ENCODE results near the gene METRN.

METRN gene

GRCh38 chr16:712740-713250, 2.1 kb upstream of the METRN start:
- peak; percentile 87 for DNase-seq (ENCODE audit: low spot score)
- H3K27ac ChIP-seq = peak overlapping the region; percentile 95
- TF ChIP-seq, protein P1, sequence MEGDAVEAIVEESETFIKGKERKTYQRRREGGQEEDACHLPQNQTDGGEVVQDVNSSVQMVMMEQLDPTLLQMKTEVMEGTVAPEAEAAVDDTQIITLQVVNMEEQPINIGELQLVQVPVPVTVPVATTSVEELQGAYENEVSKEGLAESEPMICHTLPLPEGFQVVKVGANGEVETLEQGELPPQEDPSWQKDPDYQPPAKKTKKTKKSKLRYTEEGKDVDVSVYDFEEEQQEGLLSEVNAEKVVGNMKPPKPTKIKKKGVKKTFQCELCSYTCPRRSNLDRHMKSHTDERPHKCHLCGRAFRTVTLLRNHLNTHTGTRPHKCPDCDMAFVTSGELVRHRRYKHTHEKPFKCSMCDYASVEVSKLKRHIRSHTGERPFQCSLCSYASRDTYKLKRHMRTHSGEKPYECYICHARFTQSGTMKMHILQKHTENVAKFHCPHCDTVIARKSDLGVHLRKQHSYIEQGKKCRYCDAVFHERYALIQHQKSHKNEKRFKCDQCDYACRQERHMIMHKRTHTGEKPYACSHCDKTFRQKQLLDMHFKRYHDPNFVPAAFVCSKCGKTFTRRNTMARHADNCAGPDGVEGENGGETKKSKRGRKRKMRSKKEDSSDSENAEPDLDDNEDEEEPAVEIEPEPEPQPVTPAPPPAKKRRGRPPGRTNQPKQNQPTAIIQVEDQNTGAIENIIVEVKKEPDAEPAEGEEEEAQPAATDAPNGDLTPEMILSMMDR (conservative IDR thresholded peaks at IDR 0.05; ENCODE audit: low read depth) = peak; percentile 61
- CTCF ChIA-PET = interaction anchor here (0.8 to 1.8 kb wide), 5 partner anchors 10 to 98 kb away, joined by 3 to 11 read pairs (median 5); partner anchors contain the start of gene CIAO3
- POLR2A ChIA-PET (ENCODE audit: low non-redundant PET) = interaction anchor here (0.8 to 1.7 kb wide), 2 partner anchors 8 to 10 kb away, joined by 3 to 5 read pairs; partner anchors contain the start of gene ANTKMT

GRCh38 chr16:714079-714478, 839 bp upstream of the METRN start:
- DNase-seq (ENCODE audit: low spot score) = no peak
- H3K27ac ChIP-seq = peak overlapping the region; percentile 95
- ChIA-PET CTCF (interaction anchor here (1.2 kb wide), 1 partner anchor 71 kb away, joined by 5 read pairs; no protein-coding TSS in a partner anchor), POLR2A (ENCODE audit: low non-redundant PET) (interaction anchor here (1.7 kb wide), 1 partner anchor 11 kb away, joined by 5 read pairs; no protein-coding TSS in a partner anchor)
- TF ChIP-seq, protein P1 (conservative IDR thresholded peaks at IDR 0.05; ENCODE audit: low read depth) = no peak

DNA sequence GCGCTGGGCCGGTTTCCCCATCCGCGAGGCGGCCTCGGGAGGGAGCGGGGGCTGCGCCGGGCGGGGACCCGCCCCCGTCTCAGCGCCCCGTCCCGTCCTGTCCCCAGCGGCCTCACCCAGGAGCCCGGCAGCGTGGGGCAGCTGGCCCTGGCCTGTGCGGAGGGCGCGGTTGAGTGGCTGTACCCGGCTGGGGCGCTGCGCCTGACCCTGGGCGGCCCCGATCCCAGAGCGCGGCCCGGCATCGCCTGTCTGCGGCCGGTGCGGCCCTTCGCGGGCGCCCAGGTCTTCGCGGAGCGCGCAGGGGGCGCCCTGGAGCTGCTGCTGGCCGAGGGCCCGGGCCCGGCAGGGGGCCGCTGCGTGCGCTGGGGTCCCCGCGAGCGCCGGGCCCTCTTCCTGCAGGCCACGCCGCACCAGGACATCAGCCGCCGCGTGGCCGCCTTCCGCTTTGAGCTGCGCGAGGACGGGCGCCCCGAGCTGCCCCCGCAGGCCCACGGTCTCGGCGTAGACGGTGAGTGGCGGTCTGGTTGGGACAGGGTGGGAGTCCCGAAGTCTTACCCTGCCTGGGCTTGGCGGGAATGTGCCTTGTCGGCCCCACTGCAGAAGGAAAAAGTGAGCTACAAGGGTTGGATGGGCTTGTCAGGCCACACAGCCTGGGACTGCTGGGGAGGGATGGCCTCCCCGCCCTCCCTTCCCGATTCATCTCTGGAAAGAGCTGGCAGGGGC, 720 bp downstream of the METRN start:
- ChIA-PET CTCF (interaction anchor here (0.6 to 1.4 kb wide), 7 partner anchors 14 to 361 kb away, joined by 3 to 4 read pairs (median 3); partner anchors contain the start of gene JMJD8), POLR2A (ENCODE audit: low non-redundant PET) (interaction anchor here (0.6 to 0.8 kb wide), 2 partner anchors 9 to 73 kb away, joined by 6 to 7 read pairs; partner anchors contain the start of gene CHTF18)

DNA sequence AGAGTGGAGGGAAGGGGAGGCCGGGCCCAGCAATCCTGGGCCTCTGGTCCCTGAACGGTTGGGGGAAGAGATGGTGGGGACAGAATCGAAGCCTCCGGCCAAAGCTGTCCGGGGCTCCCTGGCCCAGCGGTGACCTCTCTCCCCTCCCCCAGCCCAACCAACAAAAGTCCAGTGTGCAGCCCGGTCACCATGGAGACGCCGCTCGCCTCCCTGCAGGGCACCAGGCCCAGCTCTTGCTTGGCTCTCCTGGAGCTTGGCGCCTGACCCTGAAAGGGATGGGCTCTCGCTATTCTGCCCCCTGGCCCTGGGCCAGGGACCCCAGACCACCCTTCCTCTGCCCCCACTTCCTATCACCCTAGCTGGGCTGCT, 1.3 kb downstream of the METRN start:
- TF ChIP-seq, protein P1 (conservative IDR thresholded peaks at IDR 0.05; ENCODE audit: low read depth) = no peak
- no peak for DNase-seq (ENCODE audit: low spot score)
- peak overlapping the region; percentile 95 for H3K27ac ChIP-seq
- CTCF ChIA-PET = interaction anchor here (0.6 to 1.4 kb wide), 7 partner anchors 14 to 360 kb away, joined by 3 to 4 read pairs (median 3); partner anchors contain the start of gene JMJD8
- POLR2A ChIA-PET (ENCODE audit: low non-redundant PET) = interaction anchor here (0.8 kb wide), 1 partner anchor 72 kb away, joined by 7 read pairs; the partner anchor contains the start of gene CHTF18

More for the DNA sequence above, 720 bp downstream of the METRN start:
- no peak for DNase-seq (ENCODE audit: low spot score)
- H3K27ac ChIP-seq = peak overlapping the region; percentile 95
- TF ChIP-seq, protein P1 (conservative IDR thresholded peaks at IDR 0.05; ENCODE audit: low read depth) = peak; percentile 54

DNA sequence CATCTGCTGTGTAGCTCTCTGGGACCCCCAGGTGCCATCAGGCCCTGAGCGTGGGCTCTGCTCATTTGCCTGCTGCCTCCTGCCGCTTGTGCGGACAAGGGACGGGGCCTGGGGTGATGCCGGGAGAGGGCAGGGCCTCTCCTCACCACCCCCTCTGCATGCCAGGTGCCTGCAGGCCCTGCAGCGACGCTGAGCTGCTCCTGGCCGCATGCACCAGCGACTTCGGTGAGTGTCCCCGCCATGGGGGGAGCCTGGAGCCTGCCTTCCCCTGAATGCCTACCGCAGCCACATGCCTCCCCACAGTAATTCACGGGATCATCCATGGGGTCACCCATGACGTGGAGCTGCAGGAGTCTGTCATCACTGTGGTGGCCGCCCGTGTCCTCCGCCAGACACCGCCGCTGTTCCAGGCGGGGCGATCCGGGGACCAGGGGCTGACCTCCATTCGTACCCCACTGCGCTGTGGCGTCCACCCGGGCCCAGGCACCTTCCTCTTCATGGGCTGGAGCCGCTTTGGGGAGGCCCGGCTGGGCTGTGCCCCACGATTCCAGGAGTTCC, 1.9 kb downstream of the METRN start:
- CTCF ChIA-PET = no interaction called here
- TF ChIP-seq, protein P1 (conservative IDR thresholded peaks at IDR 0.05; ENCODE audit: low read depth) = no peak
- DNase-seq (ENCODE audit: low spot score) = no peak
- peak overlapping the region; percentile 95 for H3K27ac ChIP-seq
- POLR2A ChIA-PET (ENCODE audit: low non-redundant PET) = interaction anchor here (0.8 kb wide), 1 partner anchor 72 kb away, joined by 7 read pairs; the partner anchor contains the start of gene CHTF18

Data from RWPE1 (cell line).